K562 (cell line): ENCODE data around the gene PIK3CB. TPM values are rescaled to one million over a fixed set of nuclear protein-coding genes. Genes with fewer than 3 reads are reported as not detected.
"Not testable (repeated sequence)": the region's sequence is repeated elsewhere in the genome, so short reads cannot be mapped to it uniquely, and the experiment has no call there.

ENCODE experiments used
- ATAC-seq: fragments of 200-7000 bp; cut with Tn5 transposase; 3 replicates; pipeline ENCODE4 v1.9.1; 2020; ENCODE audit warnings: moderate library complexity
- BruUV-seq: library from RNA; stranded (reverse); fragments of 400-500 nt; replicated peaks from 2 replicates; lab custom pipeline; 2021; lab: Mats Ljungman, UMichigan
- CTCF ChIA-PET: fragments of 300-600 bp; formaldehyde crosslinking; extraction: SDS; loops from one replicate; lab custom pipeline; 2021; ENCODE audit warnings: low intra/inter-chr PET ratio; lab: Yijun Ruan, JAX
- POLR2A ChIA-PET: fragments of 300-600, 350-650 bp; sonication (Branson Sonifier 250); formaldehyde crosslinking; extraction: SDS; loops from one replicate; lab custom pipeline; 2021; ENCODE audit warnings: antibody characterized with exemption, inconsistent platforms; lab: Yijun Ruan, JAX
- DNase-seq, 4 experiments: peaks; one replicate each; pipeline versions ENCODE4 v3.0.0 to v3.0.0-alpha.2; 2011 to 2018; ENCODE audit warnings: low spot score in 3 of 4, mixed read lengths in 3 of 4; ENCODE audit errors: extremely low read depth in 1 of 4
- FAIRE-seq: peaks from 2 replicates; lab custom pipeline; 2011; peaks lifted over from hg19 to GRCh38; lab: Jason Lieb, UNC
- H2AFZ ChIP-seq: 2 replicates; pipeline ENCODE4 v1.6.0; 2011; ENCODE audit warnings: low read depth, low read length, control low read depth, inconsistent platforms
- H3K27ac ChIP-seq: fragments of 200-600 bp; 3 replicates; pipeline ENCODE4 v1.8.0; 2011; ENCODE audit warnings: low read depth, mild to moderate bottlenecking, control low read depth, inconsistent platforms, low read length, moderate library complexity, mixed read lengths; ENCODE audit errors: extremely low read depth
- H3K27me3 ChIP-seq, 2 experiments: fragments of 300-600 bp in 1 of 2; 2 replicates in 1 of 2; 3 replicates in 1 of 2; pipeline versions ENCODE4 v1.6.0 to v1.8.0; 2011; ENCODE audit warnings: inconsistent platforms in 2 of 2, low read length in 2 of 2, mild to moderate bottlenecking in 1 of 2, mixed read lengths in 1 of 2, moderate library complexity in 1 of 2; ENCODE audit not compliant: control insufficient read depth in 2 of 2, insufficient read depth in 2 of 2
- H3K36me3 ChIP-seq: fragments of 300-600 bp; 3 replicates; pipeline ENCODE4 v1.8.0; 2011; ENCODE audit warnings: mild to moderate bottlenecking, low read length, inconsistent platforms; ENCODE audit not compliant: control insufficient read depth, insufficient read depth
- H3K4me1 ChIP-seq, 2 experiments: fragments of 200-600 bp in 1 of 2; replicated peaks in 1 of 2; 2 replicates in 1 of 2; 3 replicates in 1 of 2; pipeline versions ENCODE4 v1.5.1 to v1.8.0; 2011; ENCODE audit warnings: inconsistent platforms in 2 of 2, low read length in 2 of 2, mild to moderate bottlenecking in 1 of 2, mixed read lengths in 1 of 2, moderate library complexity in 1 of 2; ENCODE audit not compliant: control insufficient read depth in 2 of 2, insufficient read depth in 2 of 2
- H3K4me2 ChIP-seq: 2 replicates; pipeline ENCODE4 v1.6.1; 2011; ENCODE audit warnings: low read length, control low read depth, inconsistent platforms, mixed read lengths; ENCODE audit not compliant: insufficient read depth
- H3K4me3 ChIP-seq: fragments of 200-600 bp; sonication (generic), shearing (Covaris generic); 2 replicates; pipeline ENCODE4 v1.5.1; 2016; ENCODE audit warnings: control low read depth, inconsistent platforms
- H3K79me2 ChIP-seq: fragments of 200-600 bp; 3 replicates; pipeline ENCODE4 v1.8.0; 2011; ENCODE audit warnings: low read length, inconsistent platforms; ENCODE audit not compliant: control insufficient read depth, insufficient read depth
- H3K9ac ChIP-seq, 2 experiments: 2 replicates each; pipeline versions ENCODE4 v1.6.0 to v1.6.1; 2011; ENCODE audit warnings: low read depth in 2 of 2, low read length in 2 of 2, control low read depth in 1 of 2, inconsistent platforms in 1 of 2, mild to moderate bottlenecking in 1 of 2, mixed read lengths in 1 of 2; ENCODE audit not compliant: insufficient read depth in 1 of 2
- H3K9me1 ChIP-seq: one replicate; pipeline ENCODE4 v1.6.0; 2011; ENCODE audit warnings: inconsistent platforms, mild to moderate bottlenecking, low read length, moderate library complexity; ENCODE audit not compliant: control insufficient read depth, insufficient read depth
- H3K9me3 ChIP-seq: replicated peaks from 2 replicates; pipeline ENCODE4 v1.5.1; 2011; ENCODE audit warnings: low read depth, low read length, inconsistent platforms; ENCODE audit not compliant: control insufficient read depth, insufficient read depth
- H4K20me1 ChIP-seq: replicated peaks from 2 replicates; pipeline ENCODE4 v1.6.1; 2011; ENCODE audit warnings: low read length, inconsistent platforms, mixed read lengths; ENCODE audit not compliant: control insufficient read depth, insufficient read depth
- FOSL1 ChIP-seq: fragments of 200-800 bp; sonication (Bioruptor generic); conservative IDR thresholded peaks from 2 replicates; pipeline ENCODE4 v1.6.1; 2016; ENCODE audit warnings: missing genetic modification characterization, missing compliant biosample characterization
- ZNF121 ChIP-seq: sonication (generic); formaldehyde crosslinking; conservative IDR thresholded peaks from 2 replicates; pipeline ENCODE4 v1.8.0; 2022; ENCODE audit warnings: missing genetic modification reagents
- WGBS: fragments of 100-300 bp; shearing (Covaris generic); methylation state at CpG from one replicate; pipeline ENCODE4 v1.1.6; 2016; ENCODE audit warnings: low coverage, mixed read lengths; ENCODE audit not compliant: insufficient coverage; ENCODE audit errors: missing lambda C conversion rate; 5-methylcytosine and 5-hydroxymethylcytosine counted together
- in situ Hi-C: fragments of 300-500 bp; cut with MboI; formaldehyde crosslinking; loops from 4 replicates; pipeline ENCODE4 v1.15.0; 2018; ENCODE audit warnings: inconsistent platforms, mixed read lengths
- intact Hi-C: fragments of 100-400 bp; cut with micrococcal nuclease; formaldehyde crosslinking; loops from 2 replicates; pipeline ENCODE4 v1.14.2; 2022
- polyA plus RNA-seq, 8 experiments: library from polyadenylated mRNA; depleted of rRNA in 4 of 8; stranded (reverse) in 5 of 8; unstranded in 3 of 8; fragments of >200 nt; fragmentation: Nextera tagmentation in 2 of 8; fragmentation: Illumina TruSeq in 1 of 8; extraction: Ambion mirVana in 2 of 8; extraction: Trizol in 1 of 8; gene quantifications; 2 replicates each; pipeline versions ENCODE4 v1.2.1 to v1.2.3, GENCODE V29; 2011 to 2014; ENCODE audit warnings: inconsistent platforms in 1 of 8, missing spikeins in 1 of 8
- total RNA-seq, 7 experiments: library from RNA; depleted of rRNA in 6 of 7; stranded (reverse); fragments of >200 nt in 6 of 7; fragmentation: Illumina TruSeq in 2 of 7; extraction: Trizol in 2 of 7; gene quantifications; 2 replicates each; pipeline versions ENCODE4 v1.2.1 to v1.2.3, GENCODE V29; 2011 to 2021; ENCODE audit warnings: low replicate concordance in 1 of 7

PIK3CB gene
- total and polyA plus RNA-seq, 9 of the 15 experiments (the other 6 are each of a cell fraction or from before 2014, with no cell fraction given): 15.3 to 62.6 (median 28.3) TPM

GRCh38 chr3:138824114-138824506 is 10.6 kb downstream of the PIK3CB start (continued):
- TF ChIP-seq FOSL1 (tag): peak; percentile 27; the same call in 1 of the 2 replicates

GRCh38 chr3:138820379-138820778 is 14.3 kb downstream of the PIK3CB start:
- H2AFZ ChIP-seq, H4K20me1 ChIP-seq, H3K9me3 ChIP-seq, H3K27ac ChIP-seq, H3K4me3 ChIP-seq, ATAC-seq, CTCF ChIA-PET, H3K9ac ChIP-seq, H3K4me2 ChIP-seq, FAIRE-seq, in situ Hi-C loops, H3K9me1 ChIP-seq: not testable (repeated sequence)
- peaks cover 12 to 23% of the 10 kb centered on the region in 2 experiments; a peak in 4 of 5 replicates for H3K4me1 ChIP-seq
- POLR2A ChIA-PET: interaction anchor here (0.6 kb wide), 1 partner anchor 12 kb away, joined by 4 read pairs; no protein-coding TSS in a partner anchor
- WGBS: 98% methylated on average over 4 of the region's 4 CpGs
- H3K36me3 ChIP-seq: peaks cover 57% of the 10 kb centered on the region
- peaks cover 98% of the 10 kb centered on the region for H3K79me2 ChIP-seq
- peak; percentile 55 for TF ChIP-seq ZNF121 (CRISPR knock-in tag)
- TF ChIP-seq, all 486 proteins: peak for 1; not testable (repeated sequence) for 485
- BruUV-seq, DNase-seq, H3K27me3 ChIP-seq, intact Hi-C loops: not testable (repeated sequence)
